Measurements from ENCODE around the gene KLF9. TPM values are rescaled to one million over a fixed set of nuclear protein-coding genes. Genes with fewer than 3 reads are reported as not detected.

The KLF9 gene
- total RNA-seq, 2 donors from 2014 or later, result 0.13 to 0.31 TPM

DNA sequence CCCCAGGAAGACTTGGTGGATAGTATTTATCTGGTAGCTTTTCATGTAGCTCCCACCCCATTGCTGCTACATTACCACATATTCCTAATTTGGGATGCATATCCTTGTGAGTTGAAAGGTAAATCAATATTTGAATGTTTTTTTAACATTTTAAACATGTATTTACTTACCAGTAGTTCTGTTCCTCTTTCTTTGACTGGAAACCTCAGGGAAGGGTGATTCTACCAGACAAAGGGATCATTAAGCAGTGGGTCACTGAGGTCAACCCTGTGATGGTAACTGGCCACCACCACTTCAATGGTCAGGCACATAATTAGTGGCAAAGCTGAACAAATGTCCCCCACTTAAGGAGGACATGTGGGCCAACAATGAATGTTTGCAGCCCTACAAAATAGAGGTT lies 27.2 kb upstream of the KLF9 start:
- H3K36me3 Mint-ChIP-seq (ENCODE audit: low read depth), result no peaks in the 10 kb centered on the region
- H3K4me3 Mint-ChIP-seq, result no peak overlapping the region
- H3K27me3 Mint-ChIP-seq (ENCODE audit: insufficient read depth), result no peaks in the 10 kb centered on the region
- no peak overlapping the region for H3K4me3 ChIP-seq (ENCODE audit: low read length)
- no peaks in the 10 kb centered on the region for H3K4me1 ChIP-seq (ENCODE audit: control insufficient read depth, insufficient read depth, low read length)
- no peak overlapping the region for H3K27ac ChIP-seq (ENCODE audit: low read depth, low read length)
- no peaks in the 10 kb centered on the region for H3K27me3 ChIP-seq (ENCODE audit: control insufficient read depth, insufficient read depth, low read length, poor library complexity, severe bottlenecking)
- no peak for DNase-seq
- no peaks in the 10 kb centered on the region for H3K9me3 ChIP-seq (ENCODE audit: control insufficient read depth, low read length)
- TF ChIP-seq, protein P1, sequence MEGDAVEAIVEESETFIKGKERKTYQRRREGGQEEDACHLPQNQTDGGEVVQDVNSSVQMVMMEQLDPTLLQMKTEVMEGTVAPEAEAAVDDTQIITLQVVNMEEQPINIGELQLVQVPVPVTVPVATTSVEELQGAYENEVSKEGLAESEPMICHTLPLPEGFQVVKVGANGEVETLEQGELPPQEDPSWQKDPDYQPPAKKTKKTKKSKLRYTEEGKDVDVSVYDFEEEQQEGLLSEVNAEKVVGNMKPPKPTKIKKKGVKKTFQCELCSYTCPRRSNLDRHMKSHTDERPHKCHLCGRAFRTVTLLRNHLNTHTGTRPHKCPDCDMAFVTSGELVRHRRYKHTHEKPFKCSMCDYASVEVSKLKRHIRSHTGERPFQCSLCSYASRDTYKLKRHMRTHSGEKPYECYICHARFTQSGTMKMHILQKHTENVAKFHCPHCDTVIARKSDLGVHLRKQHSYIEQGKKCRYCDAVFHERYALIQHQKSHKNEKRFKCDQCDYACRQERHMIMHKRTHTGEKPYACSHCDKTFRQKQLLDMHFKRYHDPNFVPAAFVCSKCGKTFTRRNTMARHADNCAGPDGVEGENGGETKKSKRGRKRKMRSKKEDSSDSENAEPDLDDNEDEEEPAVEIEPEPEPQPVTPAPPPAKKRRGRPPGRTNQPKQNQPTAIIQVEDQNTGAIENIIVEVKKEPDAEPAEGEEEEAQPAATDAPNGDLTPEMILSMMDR (conservative IDR thresholded peaks at IDR 0.05), result no peak
- H3K27ac Mint-ChIP-seq, result no peak overlapping the region
- peaks cover 3% of the 10 kb centered on the region for H3K4me1 Mint-ChIP-seq
- no peaks in the 10 kb centered on the region for H3K9me3 Mint-ChIP-seq
- H3K36me3 ChIP-seq (ENCODE audit: control insufficient read depth, insufficient read depth, low read length), result no peaks in the 10 kb centered on the region
- no peak overlapping the region for H3K9ac ChIP-seq (ENCODE audit: extremely low read depth, low read length, poor library complexity, severe bottlenecking)

DNA sequence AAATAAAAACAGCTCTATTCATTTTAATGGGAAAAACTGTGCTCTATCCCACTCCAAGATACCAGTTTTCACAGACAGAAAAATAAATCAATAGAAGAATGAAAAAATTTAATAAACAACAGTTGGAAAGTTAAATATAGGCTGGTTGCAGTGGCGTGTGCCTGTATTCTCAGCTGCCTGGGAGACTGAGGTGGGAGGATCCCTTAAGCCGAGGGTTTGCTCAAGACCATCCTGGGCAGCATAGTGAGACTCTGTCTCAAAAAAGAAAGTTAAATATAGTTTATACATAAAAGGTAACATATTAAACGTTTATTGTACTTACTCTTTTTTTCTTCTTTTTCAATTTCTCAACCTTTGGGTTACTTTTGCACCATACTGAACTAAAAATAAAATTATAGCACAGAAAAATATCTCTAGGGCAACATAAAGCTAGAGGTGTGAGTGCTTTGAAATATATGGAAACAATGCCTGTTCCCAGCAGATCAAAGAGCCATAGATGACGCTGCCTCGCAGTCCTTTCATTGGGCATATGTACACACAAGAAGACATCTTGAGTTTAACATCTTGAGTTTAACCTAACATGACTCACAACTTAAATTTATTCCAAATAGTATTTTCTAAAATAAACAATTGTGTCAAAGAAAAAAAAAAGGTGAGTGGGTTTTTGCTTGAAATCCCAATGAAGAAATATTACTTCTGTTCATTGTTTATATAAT lies 25.7 kb upstream of the KLF9 start:
- H3K4me3 Mint-ChIP-seq, result no peak overlapping the region
- Histone ChIP-seq H3K4me3 (ENCODE audit: low read length) (no peak overlapping the region), H3K27me3 (ENCODE audit: control insufficient read depth, insufficient read depth, low read length, poor library complexity, severe bottlenecking) (no peaks in the 10 kb centered on the region), H3K36me3 (ENCODE audit: control insufficient read depth, insufficient read depth, low read length) (no peaks in the 10 kb centered on the region), H3K4me1 (ENCODE audit: control insufficient read depth, insufficient read depth, low read length) (no peaks in the 10 kb centered on the region), H3K9ac (ENCODE audit: extremely low read depth, low read length, poor library complexity, severe bottlenecking) (no peak overlapping the region), H3K27ac (ENCODE audit: low read depth, low read length) (no peak overlapping the region), H3K9me3 (ENCODE audit: control insufficient read depth, low read length) (no peaks in the 10 kb centered on the region)
- 67 to 88% methylated on average over 2 to 4 of the region's 5 CpGs for whole genome bisulfite sequencing, 2 experiments (ENCODE audit: insufficient coverage in 1 of 2, insufficient read length in 1 of 2)
- TF ChIP-seq, protein P1 (conservative IDR thresholded peaks at IDR 0.05), result no peak
- H3K36me3 Mint-ChIP-seq (ENCODE audit: low read depth), result no peaks in the 10 kb centered on the region
- no peak overlapping the region for H3K27ac Mint-ChIP-seq
- no peak for DNase-seq
- peaks cover 3% of the 10 kb centered on the region for H3K4me1 Mint-ChIP-seq
- H3K9me3 Mint-ChIP-seq, result no peaks in the 10 kb centered on the region
- no peaks in the 10 kb centered on the region for H3K27me3 Mint-ChIP-seq (ENCODE audit: insufficient read depth)

DNA sequence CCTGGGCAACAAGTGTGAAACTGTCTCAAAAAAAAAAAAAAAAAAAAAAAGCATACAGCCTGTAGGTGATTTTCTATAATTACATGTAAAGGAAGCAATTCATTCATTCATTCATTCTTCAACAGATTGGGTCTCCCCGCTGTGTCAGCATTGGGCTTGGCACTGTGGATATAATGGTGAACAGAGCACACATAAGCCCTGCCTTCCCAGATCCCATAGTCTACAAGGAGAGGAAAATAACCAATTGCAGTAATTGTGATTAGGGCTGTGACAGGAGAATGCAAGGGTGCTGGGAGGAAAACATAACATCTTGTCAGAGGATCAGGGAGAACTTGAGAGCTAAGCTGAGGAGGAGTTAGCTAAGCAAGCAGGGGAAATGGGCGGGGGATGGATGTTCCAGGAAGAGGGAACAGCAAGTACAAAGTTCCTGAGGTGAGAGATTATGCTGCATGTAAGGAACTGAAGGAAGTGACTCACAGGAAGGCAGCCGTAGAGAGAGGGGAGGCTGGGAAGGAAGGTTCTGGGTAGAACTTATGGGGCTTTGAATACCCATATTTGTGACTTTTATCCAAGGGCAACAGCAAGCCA lies 24.0 kb upstream of the KLF9 start:
- Mint-ChIP-seq H3K4me3 (no peak overlapping the region), H3K27ac (no peak overlapping the region), H3K9me3 (no peaks in the 10 kb centered on the region), H3K36me3 (ENCODE audit: low read depth) (no peaks in the 10 kb centered on the region), H3K4me1 (peaks cover 3% of the 10 kb centered on the region), H3K27me3 (ENCODE audit: insufficient read depth) (no peaks in the 10 kb centered on the region)
- Histone ChIP-seq H3K4me1 (ENCODE audit: control insufficient read depth, insufficient read depth, low read length) (no peaks in the 10 kb centered on the region), H3K4me3 (ENCODE audit: low read length) (no peak overlapping the region), H3K9ac (ENCODE audit: extremely low read depth, low read length, poor library complexity, severe bottlenecking) (no peak overlapping the region), H3K36me3 (ENCODE audit: control insufficient read depth, insufficient read depth, low read length) (no peaks in the 10 kb centered on the region), H3K27ac (ENCODE audit: low read depth, low read length) (no peak overlapping the region), H3K27me3 (ENCODE audit: control insufficient read depth, insufficient read depth, low read length, poor library complexity, severe bottlenecking) (no peaks in the 10 kb centered on the region), H3K9me3 (ENCODE audit: control insufficient read depth, low read length) (no peaks in the 10 kb centered on the region)
- DNase-seq, result no peak
- 79 to 85% methylated on average over 2 to 3 of the region's 3 CpGs for WGBS, 2 experiments (ENCODE audit: insufficient coverage in 1 of 2, insufficient read length in 1 of 2)
- TF ChIP-seq, protein P1 (conservative IDR thresholded peaks at IDR 0.05), result no peak

Measured in endodermal cell (in vitro differentiated cells).